ENCODE measurements around the gene KRTAP9-2. TPM values are rescaled to one million over a fixed set of nuclear protein-coding genes. Genes with fewer than 3 reads are reported as not detected.
"Not testable (repeated sequence)": the region's sequence is repeated elsewhere in the genome, so short reads cannot be mapped to it uniquely, and the experiment has no call there.

KRTAP9-2 gene
- total RNA-seq = not detected in 2 replicates

GRCh38 chr17:41226598-41227095 lies at the start of gene KRTAP9-2:
KRTAP9-2 (plus strand) TSS chr17:41226648; CDS start chr17:41226655, 7 bp downstream.
- H3K4me3 ChIP-seq (ENCODE audit: low read depth, low read length); H3K36me3 ChIP-seq (ENCODE audit: control insufficient read depth, insufficient read depth, low read length); DNase-seq (ENCODE audit: low read depth); FAIRE-seq; H3K27me3 ChIP-seq (ENCODE audit: control insufficient read depth, insufficient read depth, low read length): not testable (repeated sequence)

GRCh38 chr17:41176744-41177387 lies 49.6 kb upstream of the KRTAP9-2 start:
- no peak for TF ChIP-seq CTCF (IDR thresholded peaks at IDR 0.05; ENCODE audit: insufficient read depth, low read length, severe bottlenecking)
- no peak for FAIRE-seq
- no peaks in the 10 kb centered on the region for H3K36me3 ChIP-seq (ENCODE audit: control insufficient read depth, insufficient read depth, low read length)
- no peak for DNase-seq (ENCODE audit: low read depth)
- no peaks in the 10 kb centered on the region for H3K27me3 ChIP-seq (ENCODE audit: control insufficient read depth, insufficient read depth, low read length)
- no peak overlapping the region for H3K4me3 ChIP-seq (ENCODE audit: low read depth, low read length)

- Histone ChIP-seq H3K27me3 (ENCODE audit: control insufficient read depth, insufficient read depth, low read length) (no peaks in the 10 kb centered on the region), H3K36me3 (ENCODE audit: control insufficient read depth, insufficient read depth, low read length) (no peaks in the 10 kb centered on the region), H3K4me3 (ENCODE audit: low read depth, low read length) (no peak within 1 kb of the TSS)
- FAIRE-seq = no peak
- no peak for DNase-seq (ENCODE audit: low read depth)
- no peak for TF ChIP-seq CTCF (IDR thresholded peaks at IDR 0.05; ENCODE audit: insufficient read depth, low read length, severe bottlenecking)
Measured at GRCh38 chr17:41177727-41178271, 48.6 kb upstream of the KRTAP9-2 start, which contains the start of gene KRTAP4-2. KRTAP4-2 (minus strand) TSS chr17:41178221; CDS start chr17:41178164, 57 bp downstream.

GRCh38 chr17:41178341-41178740 lies 48.1 kb upstream of the KRTAP9-2 start:
- FAIRE-seq (peak; percentile 81), DNase-seq (ENCODE audit: low read depth) (peak; percentile 83)
- H3K4me3 ChIP-seq (ENCODE audit: low read depth, low read length) = no peak overlapping the region
- no peaks in the 10 kb centered on the region for H3K27me3 ChIP-seq (ENCODE audit: control insufficient read depth, insufficient read depth, low read length)
- no peaks in the 10 kb centered on the region for H3K36me3 ChIP-seq (ENCODE audit: control insufficient read depth, insufficient read depth, low read length)
- TF ChIP-seq CTCF (IDR thresholded peaks at IDR 0.05; ENCODE audit: insufficient read depth, low read length, severe bottlenecking) = no peak

- FAIRE-seq = no peak
- H3K36me3 ChIP-seq (ENCODE audit: control insufficient read depth, insufficient read depth, low read length) = no peaks in the 10 kb centered on the region
- no peak for TF ChIP-seq CTCF (IDR thresholded peaks at IDR 0.05; ENCODE audit: insufficient read depth, low read length, severe bottlenecking)
- H3K4me3 ChIP-seq (ENCODE audit: low read depth, low read length) = no peak overlapping the region
- no peaks in the 10 kb centered on the region for H3K27me3 ChIP-seq (ENCODE audit: control insufficient read depth, insufficient read depth, low read length)
- peak; percentile 21 for DNase-seq (ENCODE audit: low read depth)
Measured at GRCh38 chr17:41178843-41179616, 47.4 kb upstream of the KRTAP9-2 start.

- no peaks in the 10 kb centered on the region for H3K27me3 ChIP-seq (ENCODE audit: control insufficient read depth, insufficient read depth, low read length)
- no peak within 1 kb of the TSS for H3K4me3 ChIP-seq (ENCODE audit: low read depth, low read length)
- TF ChIP-seq CTCF (IDR thresholded peaks at IDR 0.05; ENCODE audit: insufficient read depth, low read length, severe bottlenecking) = no peak
- no peaks in the 10 kb centered on the region for H3K36me3 ChIP-seq (ENCODE audit: control insufficient read depth, insufficient read depth, low read length)
- no peak for FAIRE-seq
- no peak for DNase-seq (ENCODE audit: low read depth)
Measured at GRCh38 chr17:41184480-41184961, 41.9 kb upstream of the KRTAP9-2 start, which contains the start of gene KRTAP4-1. KRTAP4-1 (minus strand) TSS chr17:41184911; CDS start chr17:41184854, 57 bp downstream.

Measured in bronchial epithelial cell (primary cell).